DOHH2 (cell line): ENCODE data around the gene PAPPA2.
"Not testable (repeated sequence)": the region's sequence is repeated elsewhere in the genome, so short reads cannot be mapped to it uniquely, and the experiment has no call there.

Experiments
- H3F3A ChIP-seq: fragments of 200-600 bp; sonication (generic), shearing (Covaris generic); 2 replicates; pipeline ENCODE4 v1.6.0; 2016; ENCODE audit warnings: antibody characterized with exemption, mild to moderate bottlenecking; ENCODE audit not compliant: control insufficient read depth, insufficient read depth
- H3K27ac ChIP-seq: fragments of 200-600 bp; sonication (generic); 2 replicates; pipeline ENCODE4 v1.5.1; 2014; ENCODE audit warnings: low read depth, mild to moderate bottlenecking, low read length, moderate library complexity
- H3K27me3 ChIP-seq: fragments of 200-600 bp; sonication (generic); 2 replicates; pipeline ENCODE4 v1.6.1; 2014; ENCODE audit warnings: mild to moderate bottlenecking, low read length, mixed read lengths; ENCODE audit not compliant: control insufficient read depth
- H3K36me3 ChIP-seq: fragments of 200-600 bp; sonication (generic); 2 replicates; pipeline ENCODE4 v1.6.1; 2014; ENCODE audit warnings: mild to moderate bottlenecking, low read length, moderate library complexity, mixed read lengths; ENCODE audit not compliant: control insufficient read depth
- H3K4me1 ChIP-seq: fragments of 200-600 bp; sonication (generic); 2 replicates; pipeline ENCODE4 v1.6.1; 2014; ENCODE audit warnings: mild to moderate bottlenecking, low read length, mixed read lengths; ENCODE audit not compliant: control insufficient read depth
- H3K4me2 ChIP-seq: fragments of 200-600 bp; sonication (generic); 2 replicates; pipeline ENCODE4 v1.6.0; 2014; ENCODE audit warnings: mild to moderate bottlenecking, low read length, moderate library complexity
- H3K4me3 ChIP-seq: fragments of 200-600 bp; sonication (generic); 2 replicates; pipeline ENCODE4 v1.5.1; 2014; ENCODE audit warnings: mild to moderate bottlenecking, low read length, mixed read lengths
- H3K79me2 ChIP-seq: fragments of 200-600 bp; sonication (generic); 2 replicates; pipeline ENCODE4 v1.6.1; 2014; ENCODE audit warnings: mild to moderate bottlenecking, low read length, mixed read lengths; ENCODE audit not compliant: control insufficient read depth
- H3K9me2 ChIP-seq: fragments of 200-600 bp; sonication (generic); replicated peaks from 2 replicates; pipeline ENCODE4 v1.6.1; 2014; ENCODE audit warnings: mild to moderate bottlenecking, low read length, mixed read lengths; ENCODE audit not compliant: control insufficient read depth
- H3K9me3 ChIP-seq: fragments of 200-600 bp; sonication (generic); 2 replicates; pipeline ENCODE4 v1.6.1; 2014; ENCODE audit warnings: antibody characterized with exemption, low read length, mixed read lengths; ENCODE audit not compliant: control insufficient read depth, insufficient read depth
- H4K20me1 ChIP-seq: fragments of 200-600 bp; sonication (generic); 2 replicates; pipeline ENCODE4 v1.6.0; 2014; ENCODE audit warnings: low read depth, mild to moderate bottlenecking, antibody characterized with exemption, low read length, moderate library complexity; ENCODE audit not compliant: control insufficient read depth, insufficient read depth
- EZH2phosphoT487 ChIP-seq: fragments of 200-600 bp; sonication (generic); IDR thresholded peaks from 2 replicates; pipeline ENCODE4 v1.6.1; 2017; ENCODE audit warnings: borderline replicate concordance, mild to moderate bottlenecking, antibody characterized with exemption, low read length, moderate library complexity, mixed read lengths
- TF ChIP-seq, protein P1 (sequence below): fragments of 200-600 bp; sonication (generic); IDR thresholded peaks from one replicate; pipeline ENCODE4 v1.5.1; 2014; ENCODE audit warnings: antibody characterized with exemption, mild to moderate bottlenecking, low read depth, low read length; ENCODE audit not compliant: poor library complexity, severe bottlenecking

The PAPPA2 gene

GRCh38 chr1:176626572-176627061 is 163.6 kb downstream of the PAPPA2 start:
- H3K4me3 ChIP-seq, result no peak overlapping the region
- no peak overlapping the region for H3K4me2 ChIP-seq
- no peaks in the 10 kb centered on the region for H3K9me3 ChIP-seq
- no peaks in the 10 kb centered on the region for H3K79me2 ChIP-seq
- H3K36me3 ChIP-seq, result no peaks in the 10 kb centered on the region
- no peaks in the 10 kb centered on the region for H3F3A ChIP-seq
- H3K27me3 ChIP-seq, result no peaks in the 10 kb centered on the region
- no peak overlapping the region for H3K27ac ChIP-seq
- TF ChIP-seq EZH2phosphoT487, result no peak
- TF ChIP-seq, protein P1, sequence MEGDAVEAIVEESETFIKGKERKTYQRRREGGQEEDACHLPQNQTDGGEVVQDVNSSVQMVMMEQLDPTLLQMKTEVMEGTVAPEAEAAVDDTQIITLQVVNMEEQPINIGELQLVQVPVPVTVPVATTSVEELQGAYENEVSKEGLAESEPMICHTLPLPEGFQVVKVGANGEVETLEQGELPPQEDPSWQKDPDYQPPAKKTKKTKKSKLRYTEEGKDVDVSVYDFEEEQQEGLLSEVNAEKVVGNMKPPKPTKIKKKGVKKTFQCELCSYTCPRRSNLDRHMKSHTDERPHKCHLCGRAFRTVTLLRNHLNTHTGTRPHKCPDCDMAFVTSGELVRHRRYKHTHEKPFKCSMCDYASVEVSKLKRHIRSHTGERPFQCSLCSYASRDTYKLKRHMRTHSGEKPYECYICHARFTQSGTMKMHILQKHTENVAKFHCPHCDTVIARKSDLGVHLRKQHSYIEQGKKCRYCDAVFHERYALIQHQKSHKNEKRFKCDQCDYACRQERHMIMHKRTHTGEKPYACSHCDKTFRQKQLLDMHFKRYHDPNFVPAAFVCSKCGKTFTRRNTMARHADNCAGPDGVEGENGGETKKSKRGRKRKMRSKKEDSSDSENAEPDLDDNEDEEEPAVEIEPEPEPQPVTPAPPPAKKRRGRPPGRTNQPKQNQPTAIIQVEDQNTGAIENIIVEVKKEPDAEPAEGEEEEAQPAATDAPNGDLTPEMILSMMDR, result no peak
- no peaks in the 10 kb centered on the region for H3K4me1 ChIP-seq
- H3K9me2 ChIP-seq, result no peaks in the 10 kb centered on the region
- no peaks in the 10 kb centered on the region for H4K20me1 ChIP-seq

DNA sequence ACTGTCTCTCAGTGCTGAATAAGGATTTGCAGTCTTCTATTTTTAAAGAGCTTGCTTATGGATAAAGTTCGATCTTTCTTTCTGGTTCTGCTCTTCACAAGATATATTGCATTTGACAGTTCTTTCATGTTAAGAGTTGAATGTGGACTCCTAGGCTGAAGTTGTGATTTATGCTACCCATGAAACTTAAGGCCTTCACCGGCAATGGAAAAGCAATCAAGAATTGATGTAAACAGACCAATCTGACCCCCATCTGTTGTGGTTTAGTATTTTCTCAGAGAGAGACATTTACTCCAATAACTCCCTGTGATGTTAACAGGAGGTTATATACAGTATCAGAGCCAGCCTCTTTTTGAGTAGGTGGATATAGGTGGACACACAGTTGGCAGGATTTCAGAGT is 165.8 kb downstream of the PAPPA2 start:
- Histone ChIP-seq H3K9me3 (no peaks in the 10 kb centered on the region; the same call in 1 of the 2 replicates), H3K4me1 (peaks cover 8% of the 10 kb centered on the region), H3K27ac (no peak overlapping the region), H3K9me2 (no peaks in the 10 kb centered on the region), H3F3A (no peaks in the 10 kb centered on the region), H3K4me3 (no peak overlapping the region), H3K27me3 (no peaks in the 10 kb centered on the region), H4K20me1 (no peaks in the 10 kb centered on the region), H3K4me2 (no peak overlapping the region), H3K36me3 (no peaks in the 10 kb centered on the region), H3K79me2 (no peaks in the 10 kb centered on the region)
- TF ChIP-seq EZH2phosphoT487, result no peak
- TF ChIP-seq, protein P1, result no peak

- H3K9me2 ChIP-seq, H3K4me1 ChIP-seq, H3K4me2 ChIP-seq, H4K20me1 ChIP-seq, H3K27me3 ChIP-seq, H3K4me3 ChIP-seq, H3K36me3 ChIP-seq, H3F3A ChIP-seq, H3K79me2 ChIP-seq, H3K9me3 ChIP-seq, H3K27ac ChIP-seq: not testable (repeated sequence)
Measured at GRCh38 chr1:176634733-176635132, 171.8 kb downstream of the PAPPA2 start.

- no peaks in the 10 kb centered on the region for H3K79me2 ChIP-seq
- TF ChIP-seq, protein P1, result no peak
- no peak for TF ChIP-seq EZH2phosphoT487
- H3K27ac ChIP-seq, result no peak overlapping the region
- H3K9me2 ChIP-seq, result no peaks in the 10 kb centered on the region
- no peak overlapping the region for H3K4me2 ChIP-seq
- H3F3A ChIP-seq, result no peaks in the 10 kb centered on the region
- H3K4me3 ChIP-seq, result no peak overlapping the region
- no peaks in the 10 kb centered on the region for H3K9me3 ChIP-seq
- H3K36me3 ChIP-seq, result no peaks in the 10 kb centered on the region
- H3K27me3 ChIP-seq, result no peaks in the 10 kb centered on the region
- no peaks in the 10 kb centered on the region for H4K20me1 ChIP-seq
- H3K4me1 ChIP-seq, result no peaks in the 10 kb centered on the region
Measured at GRCh38 chr1:176638713-176639526, 175.9 kb downstream of the PAPPA2 start.
